Mesenchymal stem cell (in vitro differentiated cells and primary cell): ENCODE data around the gene PRR36. TPM values are rescaled to one million over a fixed set of nuclear protein-coding genes. Genes with fewer than 3 reads are reported as not detected.

Experiments
- DNase-seq: peaks from one replicate; pipeline ENCODE4 v3.0.0-alpha.2; 2013
- H2AFZ ChIP-seq: one replicate; pipeline ENCODE4 v1.6.1; 2013; ENCODE audit warnings: low read depth, mild to moderate bottlenecking, control low read depth, inconsistent platforms, low read length, moderate library complexity
- H2AK5ac ChIP-seq: 2 replicates; pipeline ENCODE4 v1.6.1; 2013; ENCODE audit warnings: low read length, moderate library complexity, mild to moderate bottlenecking, inconsistent platforms; ENCODE audit not compliant: severe bottlenecking
- H2BK120ac ChIP-seq: one replicate; pipeline ENCODE4 v1.6.1; 2013; ENCODE audit warnings: low read depth, mild to moderate bottlenecking, inconsistent platforms, low read length, moderate library complexity
- H2BK12ac ChIP-seq, 2 experiments: one replicate each; pipeline ENCODE4 v1.6.1; 2013; ENCODE audit warnings: inconsistent platforms in 2 of 2, low read length in 2 of 2, mild to moderate bottlenecking in 2 of 2, moderate library complexity in 2 of 2, control low read depth in 1 of 2
- H2BK15ac ChIP-seq: one replicate; pipeline ENCODE4 v1.6.1; 2013; ENCODE audit warnings: mild to moderate bottlenecking, low read depth, inconsistent platforms; ENCODE audit not compliant: poor library complexity, severe bottlenecking
- H2BK5ac ChIP-seq: 2 replicates; pipeline ENCODE4 v1.6.1; 2013; ENCODE audit warnings: low read depth, mild to moderate bottlenecking, low read length, control low read depth, inconsistent platforms; ENCODE audit not compliant: poor library complexity, severe bottlenecking
- H3K14ac ChIP-seq, 2 experiments: one replicate each; pipeline ENCODE4 v1.6.1; 2013; ENCODE audit warnings: inconsistent platforms in 2 of 2, low read length in 2 of 2, control low read depth in 1 of 2, mild to moderate bottlenecking in 1 of 2, moderate library complexity in 1 of 2
- H3K18ac ChIP-seq, 2 experiments: one replicate each; pipeline ENCODE4 v1.6.1; 2013; ENCODE audit warnings: inconsistent platforms in 2 of 2, low read length in 2 of 2, control low read depth in 1 of 2, low read depth in 1 of 2, mild to moderate bottlenecking in 1 of 2
- H3K23ac ChIP-seq, 2 experiments: one replicate each; pipeline ENCODE4 v1.6.1; 2013; ENCODE audit warnings: inconsistent platforms in 2 of 2, low read length in 2 of 2, mild to moderate bottlenecking in 2 of 2, moderate library complexity in 2 of 2, control low read depth in 1 of 2
- H3K27ac ChIP-seq: 2 replicates; pipeline ENCODE4 v1.5.1; 2013; ENCODE audit warnings: mild to moderate bottlenecking, moderate library complexity, low read length, control low read depth, inconsistent platforms; ENCODE audit not compliant: poor library complexity, severe bottlenecking
- H3K27me3 ChIP-seq, 2 experiments: 2 replicates each; pipeline versions ENCODE4 v1.6.1 to v1.7.0; 2013; ENCODE audit warnings: low read length in 2 of 2, mild to moderate bottlenecking in 2 of 2, moderate library complexity in 2 of 2, control low read depth in 1 of 2, inconsistent platforms in 1 of 2; ENCODE audit not compliant: control insufficient read depth in 1 of 2, insufficient read depth in 1 of 2
- H3K36me3 ChIP-seq, 2 experiments: 2 replicates each; pipeline versions ENCODE4 v1.6.1 to v1.7.0; 2013; ENCODE audit warnings: low read length in 2 of 2, control low read depth in 1 of 2, inconsistent platforms in 1 of 2, low read depth in 1 of 2, mild to moderate bottlenecking in 1 of 2; ENCODE audit not compliant: insufficient read depth in 2 of 2, control insufficient read depth in 1 of 2
- H3K4ac ChIP-seq, 2 experiments: one replicate each; pipeline ENCODE4 v1.6.1; 2013; ENCODE audit warnings: inconsistent platforms in 2 of 2, low read length in 2 of 2, mild to moderate bottlenecking in 2 of 2, moderate library complexity in 2 of 2, control low read depth in 1 of 2, low read depth in 1 of 2
- H3K4me1 ChIP-seq: 2 replicates; pipeline ENCODE4 v1.6.1; 2013; ENCODE audit warnings: low read depth, low read length, control low read depth; ENCODE audit not compliant: control insufficient read depth, insufficient read depth
- H3K4me2 ChIP-seq: 2 replicates; pipeline ENCODE4 v1.6.1; 2013; ENCODE audit warnings: low read length, mild to moderate bottlenecking, inconsistent platforms; ENCODE audit not compliant: poor library complexity, severe bottlenecking
- H3K4me3 ChIP-seq, 2 experiments: 2 replicates each; pipeline versions ENCODE4 v1.5.1 to v1.7.0; 2013; ENCODE audit warnings: low read length in 2 of 2, mild to moderate bottlenecking in 2 of 2, control low read depth in 1 of 2, low read depth in 1 of 2; ENCODE audit not compliant: insufficient read depth in 1 of 2
- H3K79me1 ChIP-seq: replicated peaks from 2 replicates; pipeline ENCODE4 v1.6.1; 2013; ENCODE audit warnings: mild to moderate bottlenecking, control low read depth, low read length, inconsistent platforms; ENCODE audit not compliant: poor library complexity, severe bottlenecking
- H3K9ac ChIP-seq: 2 replicates; pipeline ENCODE4 v1.7.0; 2013; ENCODE audit warnings: mild to moderate bottlenecking, low read length, moderate library complexity
- H3K9me3 ChIP-seq: 2 replicates; pipeline ENCODE4 v1.7.0; 2013; ENCODE audit warnings: mild to moderate bottlenecking, low read length; ENCODE audit not compliant: control insufficient read depth
- H4K8ac ChIP-seq: one replicate; pipeline ENCODE4 v1.6.1; 2013; ENCODE audit warnings: inconsistent platforms, mild to moderate bottlenecking, low read length, moderate library complexity
- H4K91ac ChIP-seq: one replicate; pipeline ENCODE4 v1.6.1; 2013; ENCODE audit warnings: mild to moderate bottlenecking, low read length, inconsistent platforms
- WGBS: methylation state at CpG from one replicate; pipeline ENCODE4 v1.1.7; 2013; ENCODE audit warnings: mixed read lengths; 5-methylcytosine and 5-hydroxymethylcytosine counted together
- polyA plus RNA-seq, 2 experiments: library from polyadenylated mRNA; stranded (reverse); fragments of 200-250 nt; gene quantifications; one replicate each; pipeline ENCODE4 v1.2.3, GENCODE V29; 2013

PRR36 gene
- polyA plus RNA-seq (2013, experiment 1 of 2), result 0.32 TPM
- polyA plus RNA-seq (2013, experiment 2 of 2), result 0.25 TPM

GRCh38 chr19:7874076-7874896 is at the start of gene PRR36:
Gene PRR36, minus strand, starts transcription at chr19:7874390. Its CDS starts 701 bp downstream, at chr19:7873689.
- Histone ChIP-seq H3K27me3 (peaks cover 30 to 53% of the 10 kb centered on the region in 2 experiments), H3K14ac (no peak within 1 kb of the TSS), H3K4ac (no peak within 1 kb of the TSS), H2BK12ac (no peak within 1 kb of the TSS), H2AK5ac (no peak within 1 kb of the TSS), H4K8ac (no peak within 1 kb of the TSS), H3K9ac (no peak within 1 kb of the TSS), H2BK5ac (peak within 1 kb of the TSS; percentile 19), H3K36me3 (no peaks in the 10 kb centered on the region), H3K4me3 (peak within 1 kb of the TSS in 1 of 2 experiments; percentile 56), H2BK120ac (no peak within 1 kb of the TSS), H2AFZ (no peak within 1 kb of the TSS), H3K79me1 (no peaks in the 10 kb centered on the region), H3K4me1 (peaks cover 43% of the 10 kb centered on the region), H2BK15ac (no peak within 1 kb of the TSS), H4K91ac (no peak within 1 kb of the TSS), H3K23ac (peak within 1 kb of the TSS in 1 of 2 experiments; percentile 89), H3K27ac (no peak within 1 kb of the TSS), H3K18ac (peak within 1 kb of the TSS in 1 of 2 experiments; percentile 18), H3K4me2 (peak within 1 kb of the TSS; percentile 95), H3K9me3 (no peaks in the 10 kb centered on the region)
- WGBS, result 2% methylated on average over 52 of the region's 88 CpGs
- DNase-seq, result peak; percentile 26

- H4K8ac ChIP-seq, result no peak overlapping the region
- no peak overlapping the region for H2BK5ac ChIP-seq
- no peak overlapping the region for H3K14ac ChIP-seq
- no peak overlapping the region for H3K27ac ChIP-seq
- no peak overlapping the region for H3K4ac ChIP-seq
- peaks cover 11% of the 10 kb centered on the region for H3K79me1 ChIP-seq
- H2BK120ac ChIP-seq, result no peak overlapping the region
- no peak overlapping the region for H3K18ac ChIP-seq
- no peak for DNase-seq
- H2BK15ac ChIP-seq, result no peak overlapping the region
- H3K4me3 ChIP-seq, result no peak overlapping the region
- H3K9me3 ChIP-seq, result no peaks in the 10 kb centered on the region
- WGBS, result 92% methylated on average over 25 of the region's 31 CpGs
- no peak overlapping the region for H2AK5ac ChIP-seq
- H2AFZ ChIP-seq, result no peak overlapping the region
- H3K23ac ChIP-seq, result no peak overlapping the region
- peaks cover 0 to 4% of the 10 kb centered on the region in 2 experiments for H3K27me3 ChIP-seq
- H3K36me3 ChIP-seq, result peaks cover 18 to 46% of the 10 kb centered on the region in 2 experiments
- no peak overlapping the region for H3K9ac ChIP-seq
- H3K4me2 ChIP-seq, result no peak overlapping the region
- H4K91ac ChIP-seq, result no peak overlapping the region
- peaks cover 50% of the 10 kb centered on the region for H3K4me1 ChIP-seq
- peak overlapping the region in 1 of 2 experiments; percentile 29 for H2BK12ac ChIP-seq
Observed at GRCh38 chr19:7923295-7924191, 49.4 kb upstream of the PRR36 start.

- H4K91ac ChIP-seq, result no peak overlapping the region
- peaks cover 46% of the 10 kb centered on the region for H3K4me1 ChIP-seq
- no peak overlapping the region for H3K9ac ChIP-seq
- no peak for DNase-seq
- no peak overlapping the region for H2BK120ac ChIP-seq
- no peak overlapping the region for H3K23ac ChIP-seq
- H3K36me3 ChIP-seq, result peaks cover 18 to 45% of the 10 kb centered on the region in 2 experiments
- no peaks in the 10 kb centered on the region for H3K9me3 ChIP-seq
- no peak overlapping the region for H2BK12ac ChIP-seq
- H3K18ac ChIP-seq, result no peak overlapping the region
- H2BK5ac ChIP-seq, result no peak overlapping the region
- no peak overlapping the region for H2AFZ ChIP-seq
- no peak overlapping the region for H3K27ac ChIP-seq
- H3K79me1 ChIP-seq, result peaks cover 11% of the 10 kb centered on the region
- no peak overlapping the region for H3K4ac ChIP-seq
- no peak overlapping the region for H2AK5ac ChIP-seq
- H3K14ac ChIP-seq, result no peak overlapping the region
- H4K8ac ChIP-seq, result no peak overlapping the region
- H3K4me2 ChIP-seq, result no peak overlapping the region
- H2BK15ac ChIP-seq, result no peak overlapping the region
- no peak overlapping the region for H3K4me3 ChIP-seq
- peaks cover 0 to 10% of the 10 kb centered on the region in 2 experiments for H3K27me3 ChIP-seq
- 100% methylated on average over 6 of the region's 8 CpGs for WGBS
Observed at GRCh38 chr19:7922836-7923195, 48.6 kb upstream of the PRR36 start.
